Activated gamma-delta T cell treated with Interleukin-2 at 50 U/mL for 16 hours (primary cell): ENCODE results near the gene RPIA.
"Not testable (repeated sequence)": the region's sequence is repeated elsewhere in the genome, so short reads cannot be mapped to it uniquely, and the experiment has no call there.

Source experiments
- DNase-seq: peaks from one replicate; pipeline ENCODE4 v3.0.0-alpha.2; 2020

The RPIA gene

DNA sequence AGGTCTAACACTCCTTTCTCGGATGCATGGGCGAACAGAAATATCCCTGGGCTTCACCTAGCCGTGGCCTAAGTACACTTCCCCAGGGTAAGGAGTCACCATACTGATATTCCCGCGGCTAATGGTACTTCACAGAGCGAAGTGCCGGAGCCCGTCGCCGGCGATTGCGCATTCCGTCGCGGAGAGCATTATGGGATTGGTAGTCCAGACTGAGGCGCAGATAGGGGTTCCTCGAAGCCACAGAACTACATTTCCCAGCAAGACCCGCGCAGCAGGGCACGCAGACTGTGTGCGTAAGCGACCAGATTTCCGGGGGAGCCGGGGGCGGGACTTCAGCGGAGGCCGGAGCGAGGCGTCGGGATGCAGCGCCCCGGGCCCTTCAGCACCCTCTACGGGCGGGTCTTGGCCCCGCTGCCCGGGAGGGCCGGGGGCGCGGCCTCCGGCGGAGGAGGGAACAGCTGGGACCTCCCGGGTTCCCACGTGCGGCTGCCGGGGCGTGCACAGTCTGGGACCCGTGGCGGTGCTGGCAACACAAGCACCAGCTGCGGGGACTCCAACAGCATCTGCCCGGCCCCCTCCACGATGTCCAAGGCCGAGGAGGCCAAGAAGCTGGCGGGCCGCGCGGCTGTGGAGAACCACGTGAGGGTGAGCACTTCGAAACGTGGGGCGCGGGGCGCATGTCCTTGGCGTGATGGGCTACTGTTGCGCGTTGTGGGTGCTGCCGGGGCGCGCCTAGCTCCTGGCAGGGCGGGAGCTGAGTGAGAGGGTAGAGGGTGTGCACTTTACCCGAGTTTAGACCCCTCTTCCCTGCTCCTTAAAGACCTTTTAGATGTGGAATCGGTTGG, at the start of gene RPIA:
TSS of gene RPIA (plus strand) at position 335 of the 845 bp plus-strand sequence. CDS start at position 361, 26 bp downstream.
- DNase-seq = peak; percentile 99

DNA sequence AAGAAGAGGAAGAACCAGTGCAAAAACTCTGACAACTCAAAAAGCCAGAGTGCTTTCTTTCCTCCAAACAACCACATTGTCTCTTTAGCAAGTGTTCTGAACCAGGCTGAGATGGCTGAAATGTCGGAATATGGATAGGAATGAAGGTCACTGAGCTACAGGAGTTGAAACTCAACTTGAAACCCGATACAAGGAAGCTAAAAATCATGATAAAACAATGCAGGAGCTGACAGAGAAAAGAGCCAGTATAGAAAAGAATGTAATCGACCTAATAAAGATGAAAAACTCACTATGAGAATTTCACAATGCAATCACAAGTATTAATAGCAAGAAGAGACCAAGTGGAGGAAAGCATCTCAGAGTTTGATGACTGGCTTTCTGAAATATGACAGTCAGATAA, 49.2 kb upstream of the RPIA start:
- no peak for DNase-seq

DNA sequence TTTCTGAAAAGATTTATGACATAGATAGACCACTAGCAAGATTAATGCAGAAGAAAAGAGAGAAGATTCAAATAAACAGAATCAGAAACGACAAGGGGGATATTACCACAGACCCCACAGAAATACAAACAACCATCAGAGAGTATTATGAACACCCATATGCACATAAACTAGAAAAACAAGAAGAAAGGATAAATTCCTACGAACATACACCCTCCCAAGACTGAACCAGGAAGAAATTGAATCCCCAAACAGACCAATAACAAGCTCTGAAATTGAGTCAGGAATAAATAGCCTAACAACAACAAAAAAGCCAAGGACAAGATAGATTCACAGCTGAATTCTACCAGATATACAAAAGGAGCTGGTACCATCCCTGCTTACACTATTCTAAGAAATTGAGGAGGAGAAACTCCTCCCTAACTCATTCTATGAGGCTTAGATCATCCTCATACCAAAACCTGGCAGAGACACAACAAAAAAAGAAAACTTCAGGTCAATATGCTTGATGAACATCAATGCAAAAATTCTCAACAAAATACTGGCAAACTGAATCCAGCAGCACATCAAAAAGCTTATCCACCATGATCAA, 46.1 kb upstream of the RPIA start:
- DNase-seq = not testable (repeated sequence)

DNA sequence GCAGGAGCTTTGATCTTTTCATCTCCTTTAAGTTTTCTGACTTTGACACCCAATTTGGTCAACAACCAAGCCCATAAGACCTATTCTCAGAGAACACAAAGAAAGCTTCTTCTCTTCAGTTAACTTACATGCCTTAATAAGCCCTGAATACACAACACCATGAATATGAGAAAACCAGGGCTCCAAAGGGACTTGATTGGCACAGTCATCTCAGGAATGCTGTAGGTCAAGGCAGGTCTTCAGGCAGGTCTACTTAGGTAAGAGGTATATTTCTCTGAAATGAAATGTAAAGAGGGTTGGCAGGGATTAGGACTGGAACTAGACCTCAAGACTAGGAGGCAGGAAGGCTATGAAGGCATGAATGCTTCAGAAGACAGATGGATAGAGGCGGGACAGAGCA, 39.8 kb upstream of the RPIA start:
- no peak for DNase-seq

DNA sequence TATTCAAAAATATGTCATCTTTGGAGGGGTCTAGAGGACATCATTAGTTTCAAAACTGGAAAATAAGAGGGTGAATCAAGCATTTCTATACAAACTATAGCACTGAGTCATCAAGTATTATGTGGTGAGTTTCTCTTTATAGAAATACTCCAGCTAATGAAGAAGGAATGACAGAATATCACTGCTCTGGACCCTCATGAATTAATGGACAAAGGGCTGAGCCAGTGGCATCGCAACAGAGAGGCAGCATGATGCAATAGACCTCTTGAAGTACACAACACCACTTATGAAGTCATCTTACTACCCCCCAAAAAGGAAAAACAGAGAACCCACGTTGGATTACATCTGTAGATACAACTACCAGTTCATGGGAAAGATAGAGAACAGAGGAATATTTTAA, 36.8 kb upstream of the RPIA start:
- DNase-seq = no peak

DNA sequence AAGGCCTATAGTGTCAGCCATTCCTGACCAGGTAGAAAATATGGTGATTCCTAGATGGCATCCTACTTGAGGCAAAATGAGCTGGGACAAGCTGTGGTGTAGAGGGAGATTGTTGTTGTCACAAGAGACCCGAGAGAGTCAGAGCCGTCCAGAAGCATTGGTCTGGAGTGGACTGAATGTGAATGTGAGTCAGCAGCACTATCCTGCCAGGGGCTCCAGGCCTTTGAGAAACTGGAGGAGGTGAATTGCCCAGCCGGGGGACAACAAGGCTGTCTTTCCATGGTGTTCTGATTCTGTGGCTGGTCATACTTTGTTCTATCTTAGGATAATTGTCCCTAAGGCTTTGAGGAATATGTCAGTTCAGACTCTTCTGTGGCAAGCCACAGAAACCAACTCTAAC, 34.8 kb upstream of the RPIA start:
- DNase-seq = no peak

DNA sequence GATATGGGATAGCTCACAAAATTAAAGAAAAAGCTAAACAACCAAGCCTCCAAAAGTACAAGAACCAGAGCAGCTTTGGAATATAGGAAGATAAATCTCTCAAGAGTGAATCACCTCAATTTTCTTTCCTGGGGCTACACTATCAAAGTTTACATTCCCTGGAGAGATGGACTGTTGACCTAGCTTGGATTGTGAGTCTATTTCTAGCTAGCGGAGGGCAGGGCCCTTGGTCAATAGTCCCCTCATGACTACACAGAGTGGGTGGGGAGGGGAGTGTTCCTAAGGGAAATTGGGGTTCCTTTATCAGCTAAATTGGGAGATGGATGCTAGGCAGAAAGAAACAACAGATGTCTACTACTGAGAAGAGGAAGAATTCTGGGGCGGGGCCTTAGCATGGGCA, 34.3 kb upstream of the RPIA start:
- no peak for DNase-seq

DNA sequence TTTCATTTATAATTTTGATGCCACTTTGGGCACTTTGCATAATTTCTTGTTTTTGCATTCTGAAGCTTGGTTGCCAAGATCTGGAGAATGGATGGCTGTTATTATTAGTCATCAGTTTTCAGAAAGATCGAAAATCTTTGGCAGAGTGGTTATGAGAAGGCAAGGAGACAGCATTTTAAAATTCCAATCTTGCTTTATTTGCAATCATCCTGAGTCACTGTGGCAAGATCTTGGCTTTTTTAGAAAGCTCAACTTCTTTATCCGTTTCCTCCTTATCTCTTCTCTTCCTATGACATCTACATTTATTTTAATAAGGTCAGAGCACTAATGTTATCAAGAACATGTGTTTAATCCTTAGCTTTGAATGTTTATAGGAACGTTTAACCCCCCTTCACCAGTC, 33.1 kb upstream of the RPIA start:
- DNase-seq = no peak

DNA sequence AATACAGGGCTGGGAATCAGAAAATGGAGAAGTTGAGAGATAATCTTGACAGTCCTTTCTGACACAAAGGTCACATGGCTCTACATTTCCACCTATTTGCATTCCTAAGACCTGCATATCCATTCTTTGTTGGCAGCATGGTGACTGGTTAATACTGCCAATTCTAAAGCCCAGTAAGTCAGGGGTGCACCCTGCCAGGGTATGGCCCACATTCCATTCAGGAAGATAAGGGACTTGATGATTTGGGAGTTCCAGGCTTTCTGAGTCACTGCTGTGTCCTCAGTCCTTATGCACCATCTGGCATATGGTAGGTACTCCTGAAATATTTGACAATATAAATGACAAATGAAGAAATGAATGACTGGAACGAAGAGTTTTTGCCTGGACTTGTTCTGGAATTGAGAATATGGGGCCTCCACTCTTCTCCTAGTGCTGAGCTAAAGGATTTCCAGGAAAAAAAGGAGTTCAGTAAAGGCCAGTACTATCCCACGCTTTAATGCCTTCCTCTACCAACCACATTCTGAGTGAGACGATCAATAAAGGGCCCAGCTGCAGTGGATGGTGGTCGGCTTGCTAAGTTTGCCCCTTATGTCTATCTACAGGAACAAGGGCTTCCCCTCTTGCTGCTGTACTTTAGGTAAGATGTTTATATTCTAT, 32.5 kb upstream of the RPIA start:
- no peak for DNase-seq

DNA sequence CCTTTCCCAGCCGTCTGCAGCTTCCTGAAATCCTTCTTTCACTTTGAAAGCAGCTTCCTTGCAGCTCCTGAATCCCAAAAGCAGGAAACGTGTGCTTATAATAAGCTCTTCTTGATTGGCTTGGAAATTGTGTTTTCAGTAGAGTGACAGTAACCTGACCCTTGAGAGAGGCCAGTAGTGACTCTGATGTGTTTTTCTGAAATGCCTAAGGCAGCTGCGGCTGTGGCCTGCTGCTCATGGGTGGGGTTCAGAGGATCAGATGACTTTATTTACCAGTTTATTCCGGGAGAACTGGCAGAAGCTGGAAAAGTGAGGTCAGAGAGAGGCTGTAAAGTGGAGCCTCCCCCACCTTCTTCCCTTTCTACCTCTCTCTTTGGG, 31.9 kb upstream of the RPIA start:
- DNase-seq = no peak

DNA sequence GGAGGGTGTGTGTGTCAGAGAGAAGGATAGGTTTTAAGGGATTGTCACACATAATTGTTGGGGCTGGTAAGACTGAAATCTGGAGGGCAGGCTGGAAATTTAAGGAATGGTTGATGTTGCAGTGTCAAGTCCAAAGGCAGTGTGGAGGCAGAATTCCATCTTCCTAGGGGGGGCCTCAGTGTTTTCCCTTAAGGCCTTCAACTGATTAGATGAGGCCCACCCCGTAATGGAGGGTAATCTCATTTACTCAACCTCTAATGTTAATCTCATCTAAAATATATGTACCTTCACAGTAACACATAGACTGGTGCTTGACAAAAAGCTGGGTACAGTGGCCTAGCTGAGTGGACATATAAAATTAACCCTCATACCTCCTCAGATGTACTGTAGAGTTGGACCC, 30.9 kb upstream of the RPIA start:
- no peak for DNase-seq

DNA sequence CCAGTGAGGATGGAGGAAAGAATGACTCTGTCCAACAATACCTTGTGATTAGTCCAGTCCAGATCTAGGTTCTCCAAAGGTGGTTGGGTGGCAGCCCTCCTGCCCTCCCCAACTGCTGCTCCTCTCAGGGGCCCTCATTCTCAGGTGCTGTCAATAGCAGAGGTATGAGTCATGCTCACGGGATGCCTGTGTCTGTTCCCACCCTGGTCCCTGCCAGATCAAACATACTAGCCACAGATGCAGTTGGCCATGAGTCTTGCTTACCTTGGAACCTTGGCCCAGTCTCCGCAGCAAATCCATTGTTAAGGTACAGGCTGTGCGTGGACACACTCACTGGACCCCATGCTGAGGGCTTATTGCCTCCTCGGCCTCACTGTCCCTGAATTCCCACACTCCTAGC, 24.9 kb upstream of the RPIA start:
- no peak for DNase-seq

DNA sequence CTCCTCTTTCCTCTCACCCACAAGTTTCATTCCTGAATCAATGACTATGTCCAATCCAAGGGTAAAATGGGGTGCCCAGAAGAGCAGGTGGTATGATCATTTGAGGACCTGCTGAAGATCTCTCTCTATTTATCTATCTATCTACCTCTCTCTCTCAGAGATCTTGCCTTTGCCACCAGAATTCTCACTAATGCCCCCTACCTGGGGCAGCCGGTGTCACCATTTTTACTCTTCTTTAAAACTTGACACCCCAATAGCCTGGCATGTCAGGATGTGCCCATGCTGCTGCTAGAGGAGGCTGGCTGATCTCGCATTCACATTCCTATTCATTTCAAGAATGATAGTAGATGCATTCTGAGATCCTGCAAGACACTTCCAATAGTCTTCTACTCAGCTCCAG, 24.3 kb upstream of the RPIA start:
- no peak for DNase-seq

DNA sequence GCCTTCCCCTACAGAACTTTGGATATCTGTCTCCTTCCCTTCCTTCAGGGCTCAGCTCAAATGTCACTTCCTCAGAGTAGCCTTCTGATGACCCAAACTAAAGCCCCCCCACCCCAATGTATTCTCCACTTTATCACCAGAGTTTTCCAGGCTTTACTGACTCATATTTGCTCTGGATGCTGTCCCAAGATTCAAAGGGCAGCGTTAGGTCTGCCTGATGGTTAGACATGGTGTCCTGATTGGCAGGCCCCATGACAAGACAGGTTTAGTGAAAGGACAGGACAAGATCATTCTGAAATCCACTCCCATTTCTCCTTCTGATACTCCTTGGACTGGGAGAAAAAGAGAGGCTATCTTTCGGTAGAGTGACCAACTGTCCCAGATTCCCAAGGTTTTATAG, 22.6 kb upstream of the RPIA start:
- DNase-seq = no peak

DNA sequence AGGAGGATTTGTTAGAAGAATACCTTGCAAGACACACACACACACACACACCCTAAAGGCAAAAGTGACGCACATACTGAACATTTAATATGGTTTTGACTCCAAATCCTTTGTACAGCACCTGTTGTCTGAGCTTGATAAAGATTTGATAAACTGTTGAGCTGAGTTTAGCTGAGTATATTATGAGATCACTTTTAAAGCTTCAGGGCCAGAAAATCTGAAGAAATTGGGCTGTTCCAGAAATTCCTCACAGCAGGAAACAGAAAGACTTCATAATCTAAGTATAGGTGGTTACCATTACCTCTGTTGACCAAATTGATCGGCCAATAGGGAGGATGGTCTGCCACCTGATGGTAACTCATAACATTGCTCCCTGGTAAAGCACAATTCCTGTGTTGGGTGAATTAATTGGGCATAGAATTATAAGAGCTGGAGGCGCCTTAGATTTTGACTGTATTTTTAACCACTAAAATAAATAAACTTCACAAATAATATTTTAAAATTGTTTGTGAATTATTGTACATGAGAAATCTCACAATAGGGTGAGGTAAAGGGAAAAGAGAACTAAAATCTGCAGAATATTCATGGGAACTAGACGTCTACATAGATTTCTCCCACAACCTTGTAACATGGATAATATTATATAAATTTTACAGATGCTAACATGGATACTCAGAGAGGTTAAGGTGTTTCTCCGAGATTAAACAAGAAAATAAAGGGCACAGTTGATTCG, 21.8 kb upstream of the RPIA start:
- DNase-seq = peak; percentile 16

DNA sequence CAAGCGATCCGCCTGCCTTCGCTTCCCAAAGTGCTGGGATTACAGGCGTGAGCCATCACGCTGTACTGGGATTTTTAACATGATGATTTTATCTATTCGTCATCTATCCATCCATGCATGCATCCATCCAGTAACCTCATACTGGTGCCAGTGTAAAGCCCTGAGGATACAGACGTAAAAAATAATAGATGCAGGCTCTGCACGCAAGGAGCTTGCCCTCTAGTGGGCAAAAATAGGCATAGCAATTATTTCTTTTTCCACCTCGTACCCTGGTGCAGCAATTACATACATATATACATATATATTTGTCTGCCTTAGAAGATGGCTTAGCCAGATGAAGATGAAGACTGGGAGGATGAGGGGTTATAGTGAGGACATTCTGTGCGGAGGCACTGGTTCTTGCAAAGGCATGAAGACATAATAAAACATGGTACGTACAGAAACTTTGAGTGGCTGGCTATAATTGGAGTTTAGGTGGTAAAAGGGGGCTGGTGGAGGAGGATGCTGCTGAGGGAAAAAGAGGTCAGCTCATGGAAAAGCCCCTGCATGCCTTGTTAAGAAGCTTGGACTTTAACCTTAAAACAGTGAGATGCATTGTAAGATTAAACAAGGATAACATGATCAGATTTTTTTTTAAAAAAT, 19.6 kb upstream of the RPIA start:
- no peak for DNase-seq

DNA sequence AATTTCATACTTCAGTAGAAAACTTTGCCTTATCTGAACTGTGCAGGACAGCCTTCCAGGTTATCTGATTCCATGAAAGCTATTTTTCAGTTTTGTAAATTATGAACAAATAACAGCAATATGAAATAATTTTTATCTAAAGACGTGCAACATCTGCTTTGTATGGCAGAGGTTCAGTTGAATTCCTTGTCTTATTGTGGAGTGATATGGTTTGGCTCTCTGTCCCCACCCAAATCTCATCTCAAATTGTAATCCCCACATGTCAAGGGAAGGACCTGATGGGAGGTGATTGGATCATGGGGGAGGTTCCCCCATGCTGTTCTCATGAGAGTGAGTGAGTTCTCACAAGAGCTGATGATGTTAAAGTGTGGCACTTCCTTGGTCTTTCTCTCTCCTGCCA, 18.1 kb upstream of the RPIA start:
- DNase-seq = no peak

DNA sequence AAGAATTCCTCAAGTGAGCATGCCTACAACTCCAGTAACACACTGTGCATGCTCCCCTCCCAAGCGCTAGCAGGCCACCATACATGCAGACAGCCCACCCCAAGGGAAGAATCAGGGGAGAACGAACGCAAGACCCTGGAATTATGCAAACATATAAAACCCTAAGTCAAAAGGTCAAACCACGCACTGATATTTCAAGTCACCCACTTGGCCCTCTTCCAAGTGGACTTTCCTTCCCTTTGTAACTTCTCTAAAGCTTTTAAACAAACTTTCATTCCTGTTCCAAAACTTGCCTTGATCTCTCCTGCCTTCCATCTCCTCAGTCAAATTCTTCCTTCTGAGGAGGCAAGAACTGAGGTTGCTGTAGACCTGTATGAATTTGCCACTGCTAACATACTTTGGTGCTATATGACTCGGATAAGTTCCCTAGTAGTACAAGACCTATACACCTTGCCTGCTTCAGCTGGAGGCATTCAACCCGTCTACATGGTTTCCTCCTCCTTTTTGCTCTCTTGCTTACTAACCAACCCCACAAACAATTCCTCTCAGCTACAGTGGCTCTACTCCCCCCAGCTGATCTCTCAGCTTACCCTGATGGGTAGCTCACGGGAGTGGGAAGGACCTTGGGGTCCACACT, 11.1 kb upstream of the RPIA start:
- DNase-seq = no peak

DNA sequence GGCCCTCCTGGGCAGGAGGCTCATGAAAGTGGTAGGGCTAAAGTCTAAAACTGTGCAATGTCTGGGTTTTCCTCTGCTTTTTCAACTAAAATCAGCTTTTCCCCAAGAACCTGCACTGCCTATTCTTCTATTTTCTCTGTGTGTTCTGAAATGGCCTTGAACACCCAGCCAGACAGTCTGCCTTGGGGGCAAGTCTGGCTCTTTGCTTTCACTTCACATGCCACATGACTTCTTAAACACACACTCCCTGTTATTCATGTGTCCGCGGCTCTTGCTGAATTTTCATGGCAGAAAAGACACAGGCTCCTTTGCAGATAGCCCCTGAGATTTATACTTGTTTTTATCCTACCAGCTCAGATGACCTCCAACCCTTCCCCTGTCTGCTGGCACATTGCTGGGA, 10.6 kb upstream of the RPIA start:
- no peak for DNase-seq

DNA sequence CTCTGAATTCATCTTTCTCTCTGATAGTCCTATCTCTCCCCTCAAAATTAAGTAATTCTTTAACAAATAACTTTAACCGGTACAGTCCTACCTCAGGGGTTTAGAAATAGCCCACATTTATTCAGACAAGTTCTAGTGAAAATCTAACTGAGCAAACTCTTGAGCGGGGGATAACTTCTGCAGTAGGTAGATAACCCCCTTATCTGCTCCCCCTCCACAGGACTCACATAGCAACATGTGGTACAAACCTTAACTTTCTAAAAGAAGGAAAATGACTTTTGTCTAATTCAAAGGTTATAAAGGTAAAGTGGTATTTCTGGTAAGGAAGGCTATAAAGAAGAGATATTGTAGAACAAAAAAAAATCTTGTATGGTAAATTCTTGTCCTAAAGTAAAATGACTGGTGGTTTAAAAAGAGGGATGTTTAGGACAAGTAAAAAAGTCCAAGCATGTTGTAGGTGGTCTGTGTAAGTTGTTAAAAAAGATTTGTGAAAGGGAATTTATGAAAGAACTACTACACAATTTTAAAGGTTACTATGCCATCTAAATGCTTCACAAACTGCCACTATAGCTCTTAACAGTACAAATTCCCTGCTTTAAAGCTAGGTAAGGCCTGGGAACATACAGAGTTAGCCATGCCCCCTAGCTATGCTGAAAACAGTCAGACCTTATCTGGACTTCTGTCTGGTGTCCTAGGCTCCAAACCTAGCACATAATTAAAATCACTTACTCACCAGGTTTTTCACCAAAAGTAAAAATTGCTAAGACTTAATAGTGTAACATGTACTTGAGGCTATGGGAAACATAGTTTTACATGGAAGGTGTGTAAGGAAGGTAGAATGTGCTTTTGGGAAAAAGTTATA, 8.1 kb upstream of the RPIA start:
- DNase-seq = no peak

DNA sequence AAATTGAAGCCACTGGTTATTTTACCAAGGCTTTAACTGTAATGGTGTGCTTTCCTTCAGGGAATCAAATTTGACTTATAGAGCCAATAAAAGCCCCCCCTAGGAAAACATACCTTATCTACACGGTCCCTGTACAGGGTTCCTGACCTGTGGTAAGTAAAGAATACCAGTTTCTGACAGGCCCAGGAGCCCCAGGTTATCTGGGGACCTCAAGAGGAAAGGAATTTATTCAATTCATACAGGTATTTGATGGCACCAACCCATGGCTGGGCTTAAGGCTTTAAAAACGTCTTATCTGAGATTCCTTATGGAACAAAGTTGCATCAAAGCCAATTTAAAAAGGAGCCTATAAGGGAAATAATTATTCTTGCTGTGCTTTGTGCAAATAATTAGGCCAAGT, 7.0 kb upstream of the RPIA start:
- no peak for DNase-seq

DNA sequence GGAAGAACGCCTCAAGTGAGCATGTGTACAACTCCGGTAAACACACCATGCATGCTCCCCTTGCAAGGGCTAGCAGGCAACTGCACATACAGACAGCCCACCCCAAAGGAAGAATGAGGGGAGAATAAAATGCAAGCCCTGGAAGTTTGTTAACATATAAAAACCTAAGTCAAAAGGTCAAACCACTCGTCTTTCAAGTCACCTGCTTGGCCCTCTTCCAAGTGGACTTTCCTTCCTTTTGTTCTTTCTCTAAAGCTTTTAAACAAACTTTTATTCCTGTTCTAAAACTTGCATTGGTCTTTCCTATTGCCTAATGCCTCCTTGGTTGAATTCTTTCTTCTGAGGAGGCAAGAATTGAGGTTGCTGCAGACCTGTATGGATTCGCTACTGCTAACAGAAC, 5.2 kb upstream of the RPIA start:
- DNase-seq = no peak
